ENCODE results near the gene MTMR3. TPM values are rescaled to one million over a fixed set of nuclear protein-coding genes. Genes with fewer than 3 reads are reported as not detected.
A peak's percentile ranks its signal among the peaks of the same experiment; 100 is the strongest.

MTMR3 gene
- total RNA-seq, 1 experiment from 2014 or later, result 27.3 TPM

DNA sequence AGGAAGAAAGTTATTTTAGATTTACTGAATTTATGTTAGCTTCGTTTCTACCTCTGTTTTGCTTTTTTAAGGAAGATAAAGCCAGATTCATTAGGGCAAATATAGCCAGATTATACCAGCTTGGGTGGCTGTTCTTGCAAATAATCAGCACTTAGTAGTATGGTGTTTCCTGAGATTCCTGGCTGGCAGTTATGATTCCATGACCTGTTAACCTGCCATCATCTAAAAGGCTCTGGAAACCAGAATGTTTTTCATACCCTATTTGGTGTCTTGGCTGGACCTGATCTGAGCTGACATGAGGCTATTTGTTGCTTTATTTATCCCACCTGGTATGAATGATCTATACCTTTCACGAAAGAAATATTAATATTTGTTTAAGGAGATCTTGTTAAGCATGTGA lies 114.5 kb downstream of the MTMR3 start:
- ChIA-PET POLR2A (no interaction called here), CTCF (interaction anchor here (0.6 to 0.9 kb wide), 2 partner anchors 57 to 1158 kb away, joined by 3 to 14 read pairs; no protein-coding TSS in a partner anchor)
- no peak for DNase-seq
- peaks cover 25% of the 10 kb centered on the region for H3K4me1 Mint-ChIP-seq (ENCODE audit: low read depth, unreplicated experiment)
- no peak overlapping the region for H3K4me3 Mint-ChIP-seq (ENCODE audit: unreplicated experiment)
- Histone ChIP-seq H3K9me3 (no peaks in the 10 kb centered on the region), H3K4me1 (peaks cover 27% of the 10 kb centered on the region), H3K4me3 (ENCODE audit: low read depth, low read length) (no peak overlapping the region), H3K36me3 (ENCODE audit: control insufficient read depth, insufficient read depth, low read length) (no peaks in the 10 kb centered on the region), H3K27me3 (replicated peaks; ENCODE audit: control insufficient read depth, insufficient read depth, low read length) (no peaks in the 10 kb centered on the region)
- no peaks in the 10 kb centered on the region for H3K9me3 Mint-ChIP-seq (ENCODE audit: unreplicated experiment)
- intact Hi-C loops (cut with micrococcal nuclease; ENCODE audit: unreplicated experiment), result no loop called here
- H3K36me3 Mint-ChIP-seq (ENCODE audit: insufficient read depth, unreplicated experiment), result peaks cover 23% of the 10 kb centered on the region
- H3K27ac Mint-ChIP-seq (ENCODE audit: unreplicated experiment), result no peak overlapping the region
- TF ChIP-seq, protein P1, sequence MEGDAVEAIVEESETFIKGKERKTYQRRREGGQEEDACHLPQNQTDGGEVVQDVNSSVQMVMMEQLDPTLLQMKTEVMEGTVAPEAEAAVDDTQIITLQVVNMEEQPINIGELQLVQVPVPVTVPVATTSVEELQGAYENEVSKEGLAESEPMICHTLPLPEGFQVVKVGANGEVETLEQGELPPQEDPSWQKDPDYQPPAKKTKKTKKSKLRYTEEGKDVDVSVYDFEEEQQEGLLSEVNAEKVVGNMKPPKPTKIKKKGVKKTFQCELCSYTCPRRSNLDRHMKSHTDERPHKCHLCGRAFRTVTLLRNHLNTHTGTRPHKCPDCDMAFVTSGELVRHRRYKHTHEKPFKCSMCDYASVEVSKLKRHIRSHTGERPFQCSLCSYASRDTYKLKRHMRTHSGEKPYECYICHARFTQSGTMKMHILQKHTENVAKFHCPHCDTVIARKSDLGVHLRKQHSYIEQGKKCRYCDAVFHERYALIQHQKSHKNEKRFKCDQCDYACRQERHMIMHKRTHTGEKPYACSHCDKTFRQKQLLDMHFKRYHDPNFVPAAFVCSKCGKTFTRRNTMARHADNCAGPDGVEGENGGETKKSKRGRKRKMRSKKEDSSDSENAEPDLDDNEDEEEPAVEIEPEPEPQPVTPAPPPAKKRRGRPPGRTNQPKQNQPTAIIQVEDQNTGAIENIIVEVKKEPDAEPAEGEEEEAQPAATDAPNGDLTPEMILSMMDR (IDR thresholded peaks at IDR 0.05; ENCODE audit: insufficient read depth in 1 of 2, low read depth in 1 of 2, low read length in 1 of 2, severe bottlenecking in 1 of 2, unreplicated experiment in 1 of 2), result no peak
- no TSS peak for BruUV-seq (replicated peaks)
- no peaks in the 10 kb centered on the region for H3K27me3 Mint-ChIP-seq (ENCODE audit: insufficient read depth, unreplicated experiment)

DNA sequence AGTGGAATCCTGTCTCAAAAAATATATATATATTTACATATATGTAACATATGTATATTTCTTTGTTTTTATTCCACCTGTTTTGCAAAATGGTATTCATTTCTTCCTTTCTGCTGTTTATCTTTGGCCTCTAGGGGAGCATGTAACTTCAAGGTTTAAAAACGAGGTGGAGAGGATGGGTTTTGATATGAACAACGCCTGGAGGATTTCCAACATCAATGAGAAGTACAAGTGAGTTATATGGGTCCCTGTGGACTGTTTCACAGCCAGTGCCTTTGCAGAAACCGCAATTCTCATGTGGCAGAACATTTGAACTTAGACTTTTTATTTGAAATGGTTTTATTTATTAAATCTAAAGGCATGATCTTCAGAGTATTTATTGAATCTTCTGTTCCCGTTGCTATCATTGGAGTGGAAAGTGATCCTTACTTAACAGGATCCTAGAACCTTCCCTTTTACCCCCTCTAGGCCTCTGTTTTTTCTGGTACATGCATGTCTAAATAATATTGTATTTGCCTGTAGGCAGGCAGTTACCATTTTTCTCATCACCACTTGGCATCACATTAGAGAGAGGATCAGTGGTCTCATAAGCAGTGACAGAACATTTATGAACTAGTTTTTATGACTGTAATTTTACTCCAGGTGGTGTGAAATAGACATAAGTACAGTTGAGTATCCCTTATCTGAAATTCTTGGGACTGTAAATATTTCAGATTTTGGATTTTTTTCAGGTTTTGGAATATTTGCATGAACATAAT lies 115.8 kb downstream of the MTMR3 start:
- intact Hi-C loops (cut with micrococcal nuclease; ENCODE audit: unreplicated experiment), result no loop called here
- TF ChIP-seq, protein P1 (IDR thresholded peaks at IDR 0.05; ENCODE audit: insufficient read depth in 1 of 2, low read depth in 1 of 2, low read length in 1 of 2, severe bottlenecking in 1 of 2, unreplicated experiment in 1 of 2), result peak in 1 of 2 experiments; percentile 41
- Histone ChIP-seq H3K27me3 (replicated peaks; ENCODE audit: control insufficient read depth, insufficient read depth, low read length) (no peaks in the 10 kb centered on the region), H3K9me3 (no peaks in the 10 kb centered on the region), H3K4me1 (peaks cover 15% of the 10 kb centered on the region), H3K36me3 (ENCODE audit: control insufficient read depth, insufficient read depth, low read length) (no peaks in the 10 kb centered on the region), H3K4me3 (ENCODE audit: low read depth, low read length) (no peak overlapping the region)
- H3K36me3 Mint-ChIP-seq (ENCODE audit: insufficient read depth, unreplicated experiment), result peaks cover 20% of the 10 kb centered on the region
- no peaks in the 10 kb centered on the region for H3K27me3 Mint-ChIP-seq (ENCODE audit: insufficient read depth, unreplicated experiment)
- H3K4me3 Mint-ChIP-seq (ENCODE audit: unreplicated experiment), result no peak overlapping the region
- no peak for DNase-seq
- ChIA-PET CTCF (no interaction called here), POLR2A (interaction anchor here (0.5 kb wide), 1 partner anchor 20 kb away, joined by 3 read pairs; no protein-coding TSS in a partner anchor)
- BruUV-seq (replicated peaks), result no TSS peak
- no peak overlapping the region for H3K27ac Mint-ChIP-seq (ENCODE audit: unreplicated experiment)
- peaks cover 17% of the 10 kb centered on the region for H3K4me1 Mint-ChIP-seq (ENCODE audit: low read depth, unreplicated experiment)
- no peaks in the 10 kb centered on the region for H3K9me3 Mint-ChIP-seq (ENCODE audit: unreplicated experiment)

DNA sequence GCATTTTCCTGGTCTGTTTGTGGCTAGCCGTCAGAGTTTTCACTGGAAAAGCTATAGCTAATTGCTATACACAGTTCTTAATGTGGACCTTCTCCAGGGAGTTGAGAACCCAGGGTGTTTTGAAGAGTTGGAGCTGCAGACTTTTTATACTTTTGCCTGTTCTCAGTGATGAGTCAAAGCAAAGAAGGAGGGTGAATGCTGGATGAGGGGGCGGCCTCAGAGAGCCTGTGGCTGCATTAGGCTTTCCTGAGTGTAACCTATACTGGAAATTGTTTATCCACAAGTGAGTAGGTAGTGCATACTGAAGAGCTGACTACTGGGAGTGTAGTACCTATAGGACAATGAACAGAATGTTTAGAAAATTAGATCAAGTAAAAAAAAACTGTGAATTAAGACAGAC lies 117.6 kb downstream of the MTMR3 start:
- POLR2A ChIA-PET, result no interaction called here
- CTCF ChIA-PET, result no interaction called here

More for the DNA sequence above, 117.6 kb downstream of the MTMR3 start:
- Histone ChIP-seq H3K27me3 (replicated peaks; ENCODE audit: control insufficient read depth, insufficient read depth, low read length) (no peaks in the 10 kb centered on the region), H3K9me3 (no peaks in the 10 kb centered on the region), H3K4me3 (ENCODE audit: low read depth, low read length) (no peak overlapping the region), H3K4me1 (peaks cover under 1% of the 10 kb centered on the region; the same call in 1 of the 2 replicates), H3K36me3 (ENCODE audit: control insufficient read depth, insufficient read depth, low read length) (no peaks in the 10 kb centered on the region)
- H3K27ac Mint-ChIP-seq (ENCODE audit: unreplicated experiment), result no peak overlapping the region
- no peak for DNase-seq
- no peaks in the 10 kb centered on the region for H3K27me3 Mint-ChIP-seq (ENCODE audit: insufficient read depth, unreplicated experiment)
- H3K4me1 Mint-ChIP-seq (ENCODE audit: low read depth, unreplicated experiment), result no peaks in the 10 kb centered on the region
- H3K9me3 Mint-ChIP-seq (ENCODE audit: unreplicated experiment), result no peaks in the 10 kb centered on the region
- H3K4me3 Mint-ChIP-seq (ENCODE audit: unreplicated experiment), result no peak overlapping the region
- no TSS peak for BruUV-seq (replicated peaks)
- peaks cover 12% of the 10 kb centered on the region for H3K36me3 Mint-ChIP-seq (ENCODE audit: insufficient read depth, unreplicated experiment)
- TF ChIP-seq, protein P1 (IDR thresholded peaks at IDR 0.05; ENCODE audit: insufficient read depth in 1 of 2, low read depth in 1 of 2, low read length in 1 of 2, severe bottlenecking in 1 of 2, unreplicated experiment in 1 of 2), result no peak
- intact Hi-C loops (cut with micrococcal nuclease; ENCODE audit: unreplicated experiment), result loop anchor here (10.0 kb wide), 1 partner anchor 296 kb away; no protein-coding TSS in a partner anchor

All from Caco-2 (cell line).